22Rv1 (cell line): ENCODE results near the gene MDFIC.

Source experiments
- H3K27ac ChIP-seq: fragments of 450-650 bp; 2 replicates; pipeline ENCODE4 v1.5.1; 2017
- ZFX ChIP-seq: fragments of 450-650 bp; IDR thresholded peaks from 2 replicates; pipeline ENCODE4 v1.6.1; 2017; ENCODE audit warnings: antibody characterized with exemption, borderline replicate concordance
- TF ChIP-seq, protein P1 (sequence below): fragments of 450-650 bp; IDR thresholded peaks from 2 replicates; pipeline ENCODE4 v1.5.1; 2017; ENCODE audit warnings: mild to moderate bottlenecking

Gene MDFIC

DNA sequence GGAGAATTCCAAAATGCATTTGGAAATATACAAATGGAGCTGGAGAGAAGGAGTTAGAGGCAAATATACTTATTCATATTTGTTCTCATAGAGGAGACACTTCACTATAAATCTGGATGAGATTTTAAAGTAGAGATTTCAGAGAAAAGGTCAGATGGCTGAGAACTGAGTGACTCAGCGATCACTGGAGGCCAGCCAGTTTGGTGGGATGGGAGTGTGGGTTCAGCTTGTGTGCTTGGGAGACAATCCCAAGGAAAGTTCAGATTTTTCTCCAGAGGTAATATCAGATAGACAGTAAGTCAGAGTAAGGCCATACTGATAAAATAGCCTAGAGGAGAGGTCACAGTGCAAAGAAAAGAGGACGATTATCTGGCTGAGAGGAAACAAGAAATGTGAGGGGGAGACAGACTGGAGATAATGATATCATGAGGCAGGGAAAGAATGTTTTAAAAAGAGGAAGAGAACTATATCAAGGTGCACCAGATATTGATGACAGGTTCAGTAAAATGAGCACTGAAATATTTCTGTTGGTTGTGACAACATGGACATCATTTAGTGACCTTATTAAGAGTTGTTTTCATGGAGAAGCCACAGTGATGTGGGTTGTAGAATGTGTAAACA lies 67.0 kb downstream of the MDFIC start:
- TF ChIP-seq, protein P1, sequence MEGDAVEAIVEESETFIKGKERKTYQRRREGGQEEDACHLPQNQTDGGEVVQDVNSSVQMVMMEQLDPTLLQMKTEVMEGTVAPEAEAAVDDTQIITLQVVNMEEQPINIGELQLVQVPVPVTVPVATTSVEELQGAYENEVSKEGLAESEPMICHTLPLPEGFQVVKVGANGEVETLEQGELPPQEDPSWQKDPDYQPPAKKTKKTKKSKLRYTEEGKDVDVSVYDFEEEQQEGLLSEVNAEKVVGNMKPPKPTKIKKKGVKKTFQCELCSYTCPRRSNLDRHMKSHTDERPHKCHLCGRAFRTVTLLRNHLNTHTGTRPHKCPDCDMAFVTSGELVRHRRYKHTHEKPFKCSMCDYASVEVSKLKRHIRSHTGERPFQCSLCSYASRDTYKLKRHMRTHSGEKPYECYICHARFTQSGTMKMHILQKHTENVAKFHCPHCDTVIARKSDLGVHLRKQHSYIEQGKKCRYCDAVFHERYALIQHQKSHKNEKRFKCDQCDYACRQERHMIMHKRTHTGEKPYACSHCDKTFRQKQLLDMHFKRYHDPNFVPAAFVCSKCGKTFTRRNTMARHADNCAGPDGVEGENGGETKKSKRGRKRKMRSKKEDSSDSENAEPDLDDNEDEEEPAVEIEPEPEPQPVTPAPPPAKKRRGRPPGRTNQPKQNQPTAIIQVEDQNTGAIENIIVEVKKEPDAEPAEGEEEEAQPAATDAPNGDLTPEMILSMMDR: no peak
- H3K27ac ChIP-seq: no peak overlapping the region

DNA sequence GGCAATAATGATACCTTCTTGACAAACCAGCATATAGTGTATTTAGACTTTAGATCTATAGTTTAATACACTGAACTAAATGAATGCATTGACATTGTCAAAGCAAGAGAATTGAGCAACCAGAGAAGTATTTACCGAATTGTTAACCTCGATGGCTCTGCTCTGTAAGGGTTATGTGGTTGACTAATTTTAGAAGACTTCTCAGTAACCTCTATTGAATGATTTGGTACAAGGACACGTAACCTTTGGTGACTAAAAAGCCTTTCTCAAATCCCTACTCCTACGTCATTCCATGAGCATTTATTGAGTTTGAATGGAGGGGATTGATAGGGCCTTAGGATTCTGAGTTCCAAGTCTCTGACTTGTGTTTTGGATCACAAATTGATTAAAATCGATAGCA lies 67.6 kb downstream of the MDFIC start:
- TF ChIP-seq, protein P1: no peak
- TF ChIP-seq ZFX: no peak
- H3K27ac ChIP-seq: no peak overlapping the region

DNA sequence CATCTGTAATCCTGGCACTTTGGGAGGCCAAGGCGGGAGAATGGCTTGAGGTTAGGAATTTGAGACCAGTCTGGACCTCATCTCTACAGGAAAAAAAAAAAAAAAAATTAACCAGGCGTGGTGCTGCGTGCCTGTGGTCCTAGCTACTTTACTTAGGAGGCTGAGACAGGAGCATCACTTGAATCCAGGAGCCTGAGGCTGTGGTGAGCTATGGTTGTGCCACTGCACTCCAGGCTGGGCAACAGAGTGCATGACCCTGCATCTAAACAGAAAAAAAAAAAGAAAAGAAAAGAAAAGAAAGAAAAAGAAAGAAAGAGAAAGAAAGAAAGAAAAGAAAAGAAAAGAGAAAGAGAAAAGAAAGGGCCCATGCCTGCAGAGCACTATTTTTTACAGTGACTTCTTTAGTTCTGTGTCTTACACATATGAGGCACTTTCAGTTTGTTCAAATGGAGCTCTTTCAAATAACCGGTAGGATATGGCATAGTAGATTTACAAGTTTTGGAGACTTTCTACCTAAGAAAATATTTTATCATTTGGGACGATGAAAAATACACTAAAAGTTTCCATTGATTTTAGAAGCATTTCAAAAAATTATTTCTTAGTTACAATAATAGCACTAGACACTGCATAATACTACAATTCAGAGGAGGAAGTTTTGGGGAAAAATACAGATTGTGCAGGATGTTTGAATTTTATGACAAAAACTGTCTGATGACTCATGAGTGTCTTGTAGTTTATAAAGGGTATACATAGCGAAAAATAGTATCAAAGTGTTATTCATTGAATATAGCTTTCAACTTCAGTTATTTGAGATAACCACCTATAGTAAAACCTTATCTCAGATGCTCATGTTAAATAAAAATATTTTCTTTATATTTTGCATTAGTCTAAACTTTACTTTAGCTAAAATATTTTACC lies 75.9 kb downstream of the MDFIC start:
- TF ChIP-seq, protein P1: no peak
- TF ChIP-seq ZFX: no peak
- H3K27ac ChIP-seq: no peak overlapping the region

DNA sequence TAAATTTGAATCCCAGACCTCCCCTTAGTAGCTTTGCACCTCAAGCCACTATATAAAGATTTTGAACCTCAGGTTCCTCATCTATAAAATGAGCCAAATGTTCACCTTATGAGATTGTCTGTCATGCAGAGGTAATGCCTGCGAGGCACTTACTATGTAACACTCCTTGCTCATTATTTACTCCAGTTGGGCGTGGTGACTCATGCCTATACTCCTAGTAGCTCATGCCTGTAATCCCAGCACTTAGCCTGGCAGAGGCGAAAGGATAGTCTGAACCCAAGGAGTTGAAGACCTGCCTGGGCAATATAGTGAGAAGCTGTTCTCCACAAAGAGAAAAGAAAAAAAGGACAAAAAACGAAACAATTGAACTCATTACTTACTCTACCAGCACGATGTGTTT lies 82.2 kb downstream of the MDFIC start:
- H3K27ac ChIP-seq: no peak overlapping the region
- TF ChIP-seq, protein P1: no peak
- TF ChIP-seq ZFX: no peak

GRCh38 chr7:115005251-115005650 lies 83.4 kb downstream of the MDFIC start:
- TF ChIP-seq ZFX: no peak
- TF ChIP-seq, protein P1: no peak
- no peak overlapping the region for H3K27ac ChIP-seq

- TF ChIP-seq, protein P1: no peak
- no peak for TF ChIP-seq ZFX
- H3K27ac ChIP-seq: no peak overlapping the region
Measured at GRCh38 chr7:115005953-115006352, 84.1 kb downstream of the MDFIC start.

DNA sequence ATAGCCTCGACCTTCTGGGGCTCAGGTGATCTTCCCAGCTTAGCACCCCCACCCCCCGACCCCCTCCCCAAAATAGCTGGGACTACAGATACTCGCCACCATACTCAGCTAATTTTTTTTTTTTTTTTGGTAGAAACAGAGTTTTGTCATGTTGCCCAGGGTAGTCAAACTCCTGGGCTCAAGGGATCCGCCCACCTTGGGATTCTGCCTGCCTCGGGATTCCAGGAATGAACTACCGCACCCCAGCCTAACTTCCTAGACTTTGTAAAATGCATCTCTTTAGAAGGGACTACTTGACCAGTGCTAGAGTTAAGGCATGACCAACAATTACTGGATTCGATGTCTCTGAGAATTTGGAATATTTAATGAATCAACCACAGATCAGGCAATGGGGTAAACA lies 85.9 kb downstream of the MDFIC start:
- H3K27ac ChIP-seq: no peak overlapping the region
- no peak for TF ChIP-seq ZFX
- TF ChIP-seq, protein P1: no peak
